NCI-H2227 (cell line): ENCODE results near the gene GNB2.
"Not testable (repeated sequence)": the region's sequence is repeated elsewhere in the genome, so short reads cannot be mapped to it uniquely, and the experiment has no call there.

Experiments used
- DNase-seq: peaks from one replicate; lab custom pipeline; 2025; ENCODE audit not compliant: unreplicated experiment; lab: John Stamatoyannopoulos, UW

Gene GNB2

DNA sequence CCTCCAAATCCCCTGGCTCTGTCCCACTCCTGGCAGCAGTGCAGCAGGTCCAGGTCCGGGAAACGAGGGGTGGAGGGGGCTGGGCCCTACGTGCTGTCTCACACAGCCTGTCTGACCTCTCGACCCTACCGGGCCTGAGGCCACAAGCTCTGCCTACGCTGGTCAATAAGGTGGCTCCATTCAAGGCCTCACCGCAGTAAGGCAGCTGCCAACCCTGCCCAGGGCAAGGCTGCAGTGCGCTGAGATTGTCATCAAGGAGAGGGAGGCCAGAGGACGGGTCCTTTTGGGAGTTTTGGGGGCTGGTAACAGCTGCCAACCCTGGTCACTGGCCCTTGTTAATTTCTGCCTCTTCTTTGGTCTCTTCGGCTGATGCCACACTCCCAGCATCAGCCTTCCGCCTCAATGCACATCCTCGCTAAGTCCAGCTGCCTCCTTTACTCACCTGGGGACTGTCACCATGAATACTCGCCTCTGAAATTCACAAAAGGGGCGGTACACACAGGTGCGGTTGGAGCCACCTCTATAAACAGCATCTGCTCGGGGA is 50.3 kb downstream of the GNB2 start:
- no peak for DNase-seq

DNA sequence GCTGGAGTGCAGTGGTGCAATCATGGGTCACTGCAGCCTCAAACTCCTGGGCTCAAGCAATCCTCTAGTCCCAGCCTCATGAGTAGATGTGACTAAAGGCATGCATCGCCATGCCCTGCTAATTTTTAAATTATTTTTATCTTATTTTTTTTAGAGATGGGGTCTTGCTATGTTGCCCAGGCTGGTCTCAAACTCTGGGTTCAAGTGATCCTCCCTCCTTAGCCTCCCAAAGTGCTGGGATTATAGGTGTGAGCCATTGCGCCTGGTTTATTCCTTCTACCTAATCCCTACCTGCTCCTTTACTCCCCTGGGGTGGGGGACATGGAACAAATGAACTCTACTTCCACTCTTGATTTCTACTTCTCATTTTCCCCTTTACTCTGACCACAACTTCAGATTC is 50.8 kb downstream of the GNB2 start:
- not testable (repeated sequence) for DNase-seq

DNA sequence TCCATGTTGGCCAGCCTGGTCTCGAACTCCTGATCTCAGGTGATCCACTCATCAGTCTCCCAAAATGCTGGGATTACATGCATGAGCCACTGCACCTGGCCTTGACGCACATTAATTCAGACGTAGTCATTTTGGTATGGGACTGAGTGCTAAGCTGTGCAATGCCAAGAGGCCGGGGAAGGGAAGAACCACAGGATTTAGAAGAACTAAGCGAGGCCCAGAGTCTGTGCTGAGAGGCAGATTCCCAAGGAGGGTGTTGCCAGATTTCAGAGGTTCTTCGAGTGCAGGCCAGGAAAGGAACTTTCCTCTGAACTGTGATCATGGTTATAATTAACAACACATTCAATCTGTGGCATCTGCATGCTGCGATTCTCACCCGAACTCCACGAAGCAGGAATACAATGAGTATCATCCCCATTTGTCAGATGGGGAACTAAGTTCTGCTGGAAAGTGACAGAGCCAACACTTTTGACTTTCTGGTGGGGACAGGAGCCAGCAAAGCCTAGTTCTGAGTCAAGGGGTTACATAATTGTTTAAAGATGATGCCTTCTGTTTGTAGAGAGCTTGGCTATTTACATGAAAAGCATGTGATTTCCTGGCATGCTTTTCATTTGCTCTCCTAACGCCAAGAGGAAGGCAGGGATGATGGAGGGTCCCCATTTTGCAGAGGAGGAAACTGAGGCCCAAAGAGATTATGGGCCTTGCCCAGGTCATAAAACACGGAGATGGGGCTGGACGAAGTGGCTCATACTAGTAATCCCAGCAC is 53.6 kb downstream of the GNB2 start:
- DNase-seq = no peak

DNA sequence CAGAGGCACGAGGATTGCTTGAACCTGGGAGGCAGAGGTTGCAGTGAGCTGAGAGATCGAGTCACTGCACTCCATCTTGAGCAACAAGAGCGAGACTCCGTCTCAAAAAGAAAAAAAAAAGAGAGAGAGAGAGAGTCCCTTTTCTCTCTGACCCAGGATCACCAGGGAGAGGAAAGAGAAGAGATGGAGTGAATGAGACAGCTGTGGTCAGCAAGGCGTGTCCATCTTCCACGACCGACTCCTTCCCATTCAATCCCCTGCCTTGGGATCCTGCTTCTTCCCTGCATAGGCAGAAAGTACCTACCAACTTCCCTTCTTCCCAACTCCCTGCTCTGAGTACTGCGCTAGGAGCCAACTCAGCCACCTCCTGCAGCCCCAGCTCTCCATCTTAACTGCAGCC is 54.7 kb downstream of the GNB2 start:
- DNase-seq = no peak
